ENCODE data around the gene MPV17L2.
"Not testable (repeated sequence)": the region's sequence is repeated elsewhere in the genome, so short reads cannot be mapped to it uniquely, and the experiment has no call there.

GRCh38 chr19:18209912-18210311 is 16.9 kb downstream of the MPV17L2 start:
- TF ChIP-seq CTCF (IDR thresholded peaks at IDR 0.05); POLR2AphosphoS5 (IDR thresholded peaks at IDR 0.05; ENCODE audit: low read depth, low read length): not testable (repeated sequence)
- TF ChIP-seq, protein P1, sequence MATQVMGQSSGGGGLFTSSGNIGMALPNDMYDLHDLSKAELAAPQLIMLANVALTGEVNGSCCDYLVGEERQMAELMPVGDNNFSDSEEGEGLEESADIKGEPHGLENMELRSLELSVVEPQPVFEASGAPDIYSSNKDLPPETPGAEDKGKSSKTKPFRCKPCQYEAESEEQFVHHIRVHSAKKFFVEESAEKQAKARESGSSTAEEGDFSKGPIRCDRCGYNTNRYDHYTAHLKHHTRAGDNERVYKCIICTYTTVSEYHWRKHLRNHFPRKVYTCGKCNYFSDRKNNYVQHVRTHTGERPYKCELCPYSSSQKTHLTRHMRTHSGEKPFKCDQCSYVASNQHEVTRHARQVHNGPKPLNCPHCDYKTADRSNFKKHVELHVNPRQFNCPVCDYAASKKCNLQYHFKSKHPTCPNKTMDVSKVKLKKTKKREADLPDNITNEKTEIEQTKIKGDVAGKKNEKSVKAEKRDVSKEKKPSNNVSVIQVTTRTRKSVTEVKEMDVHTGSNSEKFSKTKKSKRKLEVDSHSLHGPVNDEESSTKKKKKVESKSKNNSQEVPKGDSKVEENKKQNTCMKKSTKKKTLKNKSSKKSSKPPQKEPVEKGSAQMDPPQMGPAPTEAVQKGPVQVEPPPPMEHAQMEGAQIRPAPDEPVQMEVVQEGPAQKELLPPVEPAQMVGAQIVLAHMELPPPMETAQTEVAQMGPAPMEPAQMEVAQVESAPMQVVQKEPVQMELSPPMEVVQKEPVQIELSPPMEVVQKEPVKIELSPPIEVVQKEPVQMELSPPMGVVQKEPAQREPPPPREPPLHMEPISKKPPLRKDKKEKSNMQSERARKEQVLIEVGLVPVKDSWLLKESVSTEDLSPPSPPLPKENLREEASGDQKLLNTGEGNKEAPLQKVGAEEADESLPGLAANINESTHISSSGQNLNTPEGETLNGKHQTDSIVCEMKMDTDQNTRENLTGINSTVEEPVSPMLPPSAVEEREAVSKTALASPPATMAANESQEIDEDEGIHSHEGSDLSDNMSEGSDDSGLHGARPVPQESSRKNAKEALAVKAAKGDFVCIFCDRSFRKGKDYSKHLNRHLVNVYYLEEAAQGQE (IDR thresholded peaks at IDR 0.05; ENCODE audit: insufficient read depth in 1 of 2, low read depth in 2 of 2, low read length in 1 of 2), result not testable (repeated sequence)
